ENCODE results near the gene IFIT1.

IFIT1 gene

DNA sequence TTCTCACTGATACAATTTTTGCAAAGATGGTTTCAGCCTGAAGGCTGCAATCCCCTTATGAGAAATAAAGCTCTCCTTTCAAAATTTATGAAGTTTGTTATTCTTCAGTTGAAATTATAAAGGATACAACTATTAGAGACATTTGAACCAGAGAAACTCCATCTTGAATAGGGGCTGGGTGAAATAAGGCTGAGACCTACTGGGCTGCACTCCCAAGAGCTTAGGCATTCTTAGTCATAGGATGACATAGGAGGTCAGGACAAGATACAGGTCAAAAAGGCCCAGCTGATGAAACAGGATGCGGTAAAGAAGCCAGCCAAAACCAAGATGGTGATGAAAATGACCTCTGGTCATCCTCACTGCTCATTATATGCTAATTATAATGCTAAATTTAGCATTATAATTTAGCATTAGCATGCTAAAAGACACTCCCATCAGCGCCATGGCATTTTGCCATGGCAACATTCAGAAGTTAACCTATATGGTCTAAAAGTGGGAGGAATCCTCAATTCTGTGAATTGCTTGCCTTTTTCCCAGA is 37.0 kb upstream of the IFIT1 start:
- TF ChIP-seq, protein P1, sequence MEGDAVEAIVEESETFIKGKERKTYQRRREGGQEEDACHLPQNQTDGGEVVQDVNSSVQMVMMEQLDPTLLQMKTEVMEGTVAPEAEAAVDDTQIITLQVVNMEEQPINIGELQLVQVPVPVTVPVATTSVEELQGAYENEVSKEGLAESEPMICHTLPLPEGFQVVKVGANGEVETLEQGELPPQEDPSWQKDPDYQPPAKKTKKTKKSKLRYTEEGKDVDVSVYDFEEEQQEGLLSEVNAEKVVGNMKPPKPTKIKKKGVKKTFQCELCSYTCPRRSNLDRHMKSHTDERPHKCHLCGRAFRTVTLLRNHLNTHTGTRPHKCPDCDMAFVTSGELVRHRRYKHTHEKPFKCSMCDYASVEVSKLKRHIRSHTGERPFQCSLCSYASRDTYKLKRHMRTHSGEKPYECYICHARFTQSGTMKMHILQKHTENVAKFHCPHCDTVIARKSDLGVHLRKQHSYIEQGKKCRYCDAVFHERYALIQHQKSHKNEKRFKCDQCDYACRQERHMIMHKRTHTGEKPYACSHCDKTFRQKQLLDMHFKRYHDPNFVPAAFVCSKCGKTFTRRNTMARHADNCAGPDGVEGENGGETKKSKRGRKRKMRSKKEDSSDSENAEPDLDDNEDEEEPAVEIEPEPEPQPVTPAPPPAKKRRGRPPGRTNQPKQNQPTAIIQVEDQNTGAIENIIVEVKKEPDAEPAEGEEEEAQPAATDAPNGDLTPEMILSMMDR (IDR thresholded peaks at IDR 0.05; ENCODE audit: borderline replicate concordance, insufficient read depth, low read depth, low read length) = no peak
- no peak overlapping the region for H3K4me3 ChIP-seq (ENCODE audit: low read depth, low read length)

GRCh38 chr10:89357096-89357495 is 35.3 kb upstream of the IFIT1 start:
- TF ChIP-seq, protein P1 (IDR thresholded peaks at IDR 0.05; ENCODE audit: borderline replicate concordance, insufficient read depth, low read depth, low read length) = no peak
- H3K4me3 ChIP-seq (ENCODE audit: low read depth, low read length) = no peak overlapping the region

DNA sequence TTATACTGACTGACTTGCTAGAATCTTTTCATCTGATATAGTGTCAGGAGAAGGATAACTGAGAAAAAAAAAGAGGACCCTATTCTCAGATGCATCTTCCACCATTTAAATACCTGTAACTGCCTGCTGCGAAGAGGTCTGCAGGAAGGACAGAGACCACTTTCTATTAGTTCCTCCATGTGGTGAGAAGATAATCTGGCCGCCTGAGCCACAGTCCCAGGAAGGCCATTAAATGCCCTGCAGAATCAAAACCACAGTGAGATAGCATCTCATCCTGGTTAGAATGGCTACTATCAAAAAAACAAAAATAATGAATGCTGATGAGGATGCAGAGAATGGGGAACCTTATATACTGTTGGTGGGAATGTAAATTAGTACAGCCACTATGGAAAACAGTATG is 34.4 kb upstream of the IFIT1 start:
- TF ChIP-seq, protein P1 (IDR thresholded peaks at IDR 0.05; ENCODE audit: borderline replicate concordance, insufficient read depth, low read depth, low read length) = no peak
- H3K4me3 ChIP-seq (ENCODE audit: low read depth, low read length) = no peak overlapping the region

DNA sequence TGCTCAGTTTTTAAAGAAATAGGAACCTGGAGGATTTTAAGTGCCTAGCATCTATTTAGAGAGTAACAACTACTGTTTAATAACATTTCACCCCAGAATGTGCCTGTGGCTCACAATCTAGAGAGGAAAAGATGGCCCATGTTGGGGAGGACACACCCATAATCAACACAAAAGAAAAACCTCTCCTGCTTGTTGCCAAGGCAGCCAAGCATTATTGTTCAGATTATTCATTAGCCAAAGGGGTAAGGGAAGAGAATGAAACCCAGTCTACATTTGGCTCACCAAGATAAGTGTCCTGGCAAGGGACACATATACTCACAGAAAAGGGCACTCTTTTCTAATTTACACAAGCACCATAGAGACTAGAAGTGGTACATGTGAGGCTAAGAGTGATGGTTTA is 32.3 kb upstream of the IFIT1 start:
- TF ChIP-seq, protein P1 (IDR thresholded peaks at IDR 0.05; ENCODE audit: borderline replicate concordance, insufficient read depth, low read depth, low read length) = no peak
- no peak overlapping the region for H3K4me3 ChIP-seq (ENCODE audit: low read depth, low read length)

- no peak overlapping the region for H3K4me3 ChIP-seq (ENCODE audit: low read depth, low read length)
- TF ChIP-seq, protein P1 (IDR thresholded peaks at IDR 0.05; ENCODE audit: borderline replicate concordance, insufficient read depth, low read depth, low read length) = no peak
These were observed 29.5 kb upstream of the IFIT1 start for GRCh38 chr10:89362929-89363328.

DNA sequence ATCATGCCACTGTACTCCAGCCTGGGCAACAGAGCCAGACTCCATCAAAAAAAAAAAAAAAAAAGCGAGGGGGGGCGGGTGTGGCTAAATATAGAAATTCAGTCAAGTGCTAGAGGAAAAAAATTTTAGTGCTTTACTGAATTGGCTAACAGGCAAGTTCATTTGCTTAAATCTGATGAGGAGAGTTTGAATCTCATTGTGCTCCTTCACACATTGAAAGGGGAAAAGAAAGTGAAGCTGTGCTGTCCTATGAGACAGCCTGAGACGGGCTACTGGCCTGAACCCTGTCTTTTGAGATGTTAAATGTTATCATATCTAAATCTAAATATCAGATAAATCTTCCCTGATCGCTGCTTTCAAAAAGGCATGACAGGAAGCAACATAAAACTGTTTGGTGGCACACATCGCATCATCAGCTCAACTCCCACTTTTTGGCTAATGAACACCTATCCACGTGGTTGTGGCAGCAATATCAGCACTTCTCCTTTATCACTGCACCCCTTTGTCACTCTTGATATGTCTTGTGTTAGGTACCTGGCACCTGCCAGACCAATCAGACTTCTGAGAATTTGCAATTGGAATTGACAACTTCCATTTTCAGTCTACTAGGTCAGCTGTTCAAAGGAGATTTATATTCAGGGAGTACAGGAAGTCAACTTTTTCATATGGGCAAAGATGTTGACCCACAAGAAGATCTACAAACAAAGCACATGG is 28.5 kb upstream of the IFIT1 start:
- TF ChIP-seq, protein P1 (IDR thresholded peaks at IDR 0.05; ENCODE audit: borderline replicate concordance, insufficient read depth, low read depth, low read length) = no peak
- no peak overlapping the region for H3K4me3 ChIP-seq (ENCODE audit: low read depth, low read length)

DNA sequence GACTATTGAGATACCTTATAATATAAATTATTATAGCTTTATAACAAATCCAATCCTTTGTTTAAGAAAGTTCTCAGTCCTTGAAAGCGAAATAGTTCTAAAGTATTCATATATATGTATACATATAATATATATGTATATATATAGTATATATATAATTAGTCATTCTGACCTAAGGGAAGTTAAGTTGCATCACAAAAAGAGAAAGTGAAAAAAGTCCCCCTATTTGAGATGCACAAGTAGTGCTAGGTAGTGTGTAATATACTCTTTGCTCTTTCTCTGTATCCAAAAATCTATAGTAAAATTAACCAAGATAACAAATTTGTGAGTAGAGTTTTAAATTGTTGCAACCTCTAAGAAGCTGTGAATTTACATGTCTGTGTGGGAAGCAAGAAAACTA is 27.9 kb upstream of the IFIT1 start:
- TF ChIP-seq, protein P1 (IDR thresholded peaks at IDR 0.05; ENCODE audit: borderline replicate concordance, insufficient read depth, low read depth, low read length) = no peak
- H3K4me3 ChIP-seq (ENCODE audit: low read depth, low read length) = no peak overlapping the region
